Glutamatergic neuron (in vitro differentiated cells): Measurements from ENCODE around the gene KRTAP1-3. TPM values are rescaled to one million over a fixed set of nuclear protein-coding genes. Genes with fewer than 3 reads are reported as not detected.
"Not testable (repeated sequence)": the region's sequence is repeated elsewhere in the genome, so short reads cannot be mapped to it uniquely, and the experiment has no call there.

Experiments
- DNase-seq: peaks from one replicate; pipeline ENCODE4 v3.0.0; 2022
- H3K27ac Mint-ChIP-seq: one replicate; pipeline ENCODE4 v1.8.0; 2020; ENCODE audit warnings: mild to moderate bottlenecking, mixed read lengths, inconsistent platforms; ENCODE audit not compliant: unreplicated experiment
- H3K27me3 Mint-ChIP-seq: one replicate; pipeline ENCODE4 v1.8.0; 2020; ENCODE audit warnings: mild to moderate bottlenecking, moderate library complexity, mixed read lengths, inconsistent platforms; ENCODE audit not compliant: unreplicated experiment
- H3K36me3 Mint-ChIP-seq: one replicate; pipeline ENCODE4 v1.8.0; 2020; ENCODE audit warnings: mild to moderate bottlenecking, mixed read lengths, inconsistent platforms; ENCODE audit not compliant: unreplicated experiment
- H3K4me1 Mint-ChIP-seq: one replicate; pipeline ENCODE4 v1.8.0; 2020; ENCODE audit warnings: mild to moderate bottlenecking, low read depth, mixed read lengths, inconsistent platforms; ENCODE audit not compliant: unreplicated experiment
- H3K4me3 Mint-ChIP-seq: one replicate; pipeline ENCODE4 v1.8.0; 2020; ENCODE audit warnings: mild to moderate bottlenecking, mixed read lengths, inconsistent platforms; ENCODE audit not compliant: unreplicated experiment
- H3K9me3 Mint-ChIP-seq: one replicate; pipeline ENCODE4 v1.8.0; 2020; ENCODE audit warnings: mild to moderate bottlenecking, moderate library complexity, mixed read lengths, inconsistent platforms; ENCODE audit not compliant: unreplicated experiment
- total RNA-seq: library from RNA; stranded (reverse); fragmentation: NEBNext Ultra II Directional; extraction: Animal tissue kit (Norgen Biotek cat#: 25700); gene quantifications from one replicate; pipeline ENCODE4 v1.2.1, GENCODE V29; 2021; ENCODE audit not compliant: unreplicated experiment
- TF ChIP-seq, protein P1 (sequence below): fragments of 200-600 bp; sonication (generic); IDR thresholded peaks from one replicate; pipeline ENCODE4 v1.5.0; 2021; ENCODE audit not compliant: partially characterized antibody, unreplicated experiment

Gene KRTAP1-3
- total RNA-seq, 1 donor from 2014 or later = not detected

DNA sequence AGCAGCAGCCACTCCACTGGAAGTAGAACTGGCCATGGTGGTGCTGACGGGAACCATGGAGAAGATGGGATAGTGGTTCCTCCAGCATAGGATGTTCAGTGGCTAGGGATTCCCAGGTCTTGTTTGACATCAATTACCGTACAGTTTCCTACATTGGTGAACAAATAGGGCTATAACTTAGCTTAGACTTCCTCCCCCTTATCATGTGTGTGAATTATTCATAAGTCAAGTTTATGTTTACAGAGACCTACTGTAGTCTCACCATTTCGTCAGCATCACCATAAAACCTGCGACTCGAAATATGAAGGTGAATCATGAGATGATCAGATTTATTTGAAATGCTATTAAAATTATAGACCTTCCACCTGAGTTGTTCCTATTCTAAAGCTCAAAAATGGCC, 24.1 kb upstream of the KRTAP1-3 start:
- TF ChIP-seq, protein P1, sequence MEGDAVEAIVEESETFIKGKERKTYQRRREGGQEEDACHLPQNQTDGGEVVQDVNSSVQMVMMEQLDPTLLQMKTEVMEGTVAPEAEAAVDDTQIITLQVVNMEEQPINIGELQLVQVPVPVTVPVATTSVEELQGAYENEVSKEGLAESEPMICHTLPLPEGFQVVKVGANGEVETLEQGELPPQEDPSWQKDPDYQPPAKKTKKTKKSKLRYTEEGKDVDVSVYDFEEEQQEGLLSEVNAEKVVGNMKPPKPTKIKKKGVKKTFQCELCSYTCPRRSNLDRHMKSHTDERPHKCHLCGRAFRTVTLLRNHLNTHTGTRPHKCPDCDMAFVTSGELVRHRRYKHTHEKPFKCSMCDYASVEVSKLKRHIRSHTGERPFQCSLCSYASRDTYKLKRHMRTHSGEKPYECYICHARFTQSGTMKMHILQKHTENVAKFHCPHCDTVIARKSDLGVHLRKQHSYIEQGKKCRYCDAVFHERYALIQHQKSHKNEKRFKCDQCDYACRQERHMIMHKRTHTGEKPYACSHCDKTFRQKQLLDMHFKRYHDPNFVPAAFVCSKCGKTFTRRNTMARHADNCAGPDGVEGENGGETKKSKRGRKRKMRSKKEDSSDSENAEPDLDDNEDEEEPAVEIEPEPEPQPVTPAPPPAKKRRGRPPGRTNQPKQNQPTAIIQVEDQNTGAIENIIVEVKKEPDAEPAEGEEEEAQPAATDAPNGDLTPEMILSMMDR = no peak
- no peaks in the 10 kb centered on the region for H3K4me1 Mint-ChIP-seq
- H3K4me3 Mint-ChIP-seq = no peak overlapping the region
- no peak for DNase-seq
- H3K36me3 Mint-ChIP-seq = peaks cover 5% of the 10 kb centered on the region
- no peaks in the 10 kb centered on the region for H3K27me3 Mint-ChIP-seq
- no peak overlapping the region for H3K27ac Mint-ChIP-seq
- peaks cover 2% of the 10 kb centered on the region for H3K9me3 Mint-ChIP-seq

DNA sequence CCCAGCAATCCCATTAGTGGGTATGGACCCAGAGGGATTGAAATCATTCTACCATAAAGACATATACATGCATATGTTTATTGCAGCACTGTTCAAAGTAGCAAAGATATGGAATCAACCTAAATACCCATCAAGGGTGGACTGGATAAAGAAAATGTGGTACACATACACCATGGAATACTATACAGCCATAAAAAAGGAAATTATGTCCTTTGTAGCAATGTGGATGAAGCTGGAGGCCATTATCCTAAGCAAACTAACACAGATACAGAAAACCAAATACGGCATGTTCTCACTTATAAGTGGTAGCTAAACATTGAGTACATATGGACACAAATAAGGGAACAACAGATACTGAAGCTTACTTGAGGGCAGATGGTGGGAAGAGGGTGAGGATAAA, 22.9 kb upstream of the KRTAP1-3 start:
- Mint-ChIP-seq H3K36me3 (peaks cover 5% of the 10 kb centered on the region), H3K4me3 (no peak overlapping the region), H3K9me3 (no peaks in the 10 kb centered on the region), H3K27me3 (no peaks in the 10 kb centered on the region), H3K27ac (no peak overlapping the region), H3K4me1 (no peaks in the 10 kb centered on the region)
- TF ChIP-seq, protein P1 = no peak
- DNase-seq = no peak

DNA sequence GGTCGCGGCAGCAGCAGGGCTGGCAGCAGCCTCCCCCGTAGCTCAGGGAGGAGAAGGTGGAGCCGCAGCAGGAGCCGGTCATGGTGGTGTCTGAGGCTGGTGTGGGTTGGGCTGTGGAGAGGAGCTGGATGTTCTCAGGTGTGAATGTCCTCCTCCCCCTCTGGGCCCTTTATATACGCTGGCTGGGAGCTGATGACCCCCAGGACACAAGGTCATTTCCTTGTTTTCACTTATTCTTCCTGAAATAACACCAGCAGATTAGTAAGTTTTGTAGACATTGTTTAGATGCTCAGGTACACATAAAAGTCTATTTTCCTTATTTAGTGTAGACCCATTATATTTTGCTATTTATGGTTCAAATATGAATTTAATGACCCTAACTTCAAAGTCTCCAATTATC, 20.5 kb upstream of the KRTAP1-3 start, which contains the start of gene KRTAP2-2:
Gene KRTAP2-2 (minus strand): TSS at position 101 of the 400 bp plus-strand sequence. CDS start 19 bp downstream, at position 82.
- H3K4me1 Mint-ChIP-seq, H3K27ac Mint-ChIP-seq, H3K9me3 Mint-ChIP-seq, H3K4me3 Mint-ChIP-seq, DNase-seq, H3K27me3 Mint-ChIP-seq, H3K36me3 Mint-ChIP-seq: not testable (repeated sequence)

DNA sequence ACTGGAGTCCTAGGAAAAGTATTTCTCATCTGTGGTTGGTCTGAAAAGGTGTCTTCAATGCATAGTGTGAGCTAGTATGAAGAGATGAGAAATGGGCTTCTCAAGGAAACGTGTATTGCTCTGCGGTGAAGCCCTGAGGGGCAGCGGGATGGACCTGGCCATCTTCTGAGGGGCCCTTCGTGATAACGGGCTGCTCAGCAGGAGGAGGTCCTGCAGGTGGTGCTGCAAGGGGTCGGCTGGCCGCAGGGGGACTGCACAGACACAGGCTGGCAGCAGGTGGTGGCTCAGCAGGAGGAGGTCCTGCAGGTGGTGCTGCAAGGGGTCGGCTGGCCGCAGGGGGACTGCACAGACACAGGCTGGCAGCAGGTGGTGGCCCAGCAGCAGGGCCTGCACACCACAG, 19.9 kb upstream of the KRTAP1-3 start:
- not testable (repeated sequence) for DNase-seq, H3K27me3 Mint-ChIP-seq, H3K9me3 Mint-ChIP-seq, H3K4me3 Mint-ChIP-seq, H3K27ac Mint-ChIP-seq, H3K4me1 Mint-ChIP-seq, H3K36me3 Mint-ChIP-seq

DNA sequence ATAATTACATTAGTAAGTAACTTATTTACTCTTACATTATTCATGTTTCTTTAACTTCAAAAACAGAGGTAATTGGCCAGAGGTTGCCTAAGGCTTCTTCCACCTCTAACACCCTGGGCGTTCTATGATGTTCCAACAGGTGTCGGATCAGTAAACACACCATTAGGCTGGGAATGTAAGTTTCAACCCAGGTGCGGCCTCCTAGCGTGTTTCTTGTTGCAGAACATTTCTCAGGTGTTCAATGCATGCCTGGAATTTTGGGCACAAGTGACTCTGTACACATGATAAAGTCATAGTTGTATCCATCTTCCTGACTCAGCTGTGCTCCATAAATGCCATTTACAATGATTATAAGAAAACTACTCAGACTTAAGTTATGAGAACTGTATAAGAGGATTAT, 19.4 kb upstream of the KRTAP1-3 start:
- peaks cover 5% of the 10 kb centered on the region for H3K36me3 Mint-ChIP-seq

DNA sequence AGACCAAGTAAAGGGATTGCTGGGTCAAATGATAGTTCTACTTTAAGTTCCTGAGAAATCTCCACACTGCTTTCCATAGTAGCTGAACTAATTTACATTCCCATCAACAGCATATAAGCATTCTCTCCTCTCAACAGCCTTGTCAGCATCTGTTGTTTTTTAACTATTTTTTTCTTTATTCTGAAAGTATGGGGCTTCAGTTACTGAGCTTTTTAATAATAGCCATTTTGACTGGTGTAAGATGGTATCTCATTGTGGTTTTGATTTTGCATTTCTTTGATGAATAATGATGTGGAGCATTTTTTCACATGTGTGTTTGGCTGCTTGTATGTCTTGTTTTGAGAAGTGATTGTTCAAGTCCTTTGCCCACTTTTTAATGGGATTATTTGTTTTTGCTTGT, 17.9 kb upstream of the KRTAP1-3 start:
- Mint-ChIP-seq H3K4me3 (no peak overlapping the region), H3K9me3 (no peaks in the 10 kb centered on the region), H3K4me1 (no peaks in the 10 kb centered on the region), H3K27ac (no peak overlapping the region), H3K27me3 (peaks cover 2% of the 10 kb centered on the region), H3K36me3 (peaks cover 5% of the 10 kb centered on the region)
- TF ChIP-seq, protein P1 = no peak
- no peak for DNase-seq

More for the DNA sequence above, 19.4 kb upstream of the KRTAP1-3 start:
- no peak for DNase-seq
- Mint-ChIP-seq H3K27ac (no peak overlapping the region), H3K27me3 (peaks cover 2% of the 10 kb centered on the region), H3K4me3 (no peak overlapping the region), H3K4me1 (no peaks in the 10 kb centered on the region), H3K9me3 (no peaks in the 10 kb centered on the region)
- TF ChIP-seq, protein P1 = no peak
